ENCODE measurements around the gene PLEKHG4.

DNA sequence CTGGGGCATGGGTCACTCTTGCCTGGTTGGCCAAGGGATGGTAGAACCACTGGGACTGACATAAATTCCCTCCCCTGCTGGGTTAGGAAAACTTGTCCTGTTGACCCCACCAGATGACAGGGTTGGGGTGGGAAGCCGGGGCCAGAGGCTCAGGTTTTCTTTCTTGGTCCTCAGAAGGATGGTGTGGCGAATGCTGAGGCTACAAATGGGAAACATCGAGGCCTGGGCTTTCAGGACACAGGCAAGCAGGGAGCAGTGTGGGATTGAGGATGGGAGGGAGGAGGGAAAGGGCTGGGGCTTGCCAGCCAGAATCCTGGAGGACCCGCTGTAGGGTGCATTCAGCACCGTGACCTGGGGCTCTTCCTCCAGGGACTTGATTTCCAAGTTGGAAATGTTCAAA lies 14.5 kb upstream of the PLEKHG4 start:
- TF ChIP-seq, protein P1, sequence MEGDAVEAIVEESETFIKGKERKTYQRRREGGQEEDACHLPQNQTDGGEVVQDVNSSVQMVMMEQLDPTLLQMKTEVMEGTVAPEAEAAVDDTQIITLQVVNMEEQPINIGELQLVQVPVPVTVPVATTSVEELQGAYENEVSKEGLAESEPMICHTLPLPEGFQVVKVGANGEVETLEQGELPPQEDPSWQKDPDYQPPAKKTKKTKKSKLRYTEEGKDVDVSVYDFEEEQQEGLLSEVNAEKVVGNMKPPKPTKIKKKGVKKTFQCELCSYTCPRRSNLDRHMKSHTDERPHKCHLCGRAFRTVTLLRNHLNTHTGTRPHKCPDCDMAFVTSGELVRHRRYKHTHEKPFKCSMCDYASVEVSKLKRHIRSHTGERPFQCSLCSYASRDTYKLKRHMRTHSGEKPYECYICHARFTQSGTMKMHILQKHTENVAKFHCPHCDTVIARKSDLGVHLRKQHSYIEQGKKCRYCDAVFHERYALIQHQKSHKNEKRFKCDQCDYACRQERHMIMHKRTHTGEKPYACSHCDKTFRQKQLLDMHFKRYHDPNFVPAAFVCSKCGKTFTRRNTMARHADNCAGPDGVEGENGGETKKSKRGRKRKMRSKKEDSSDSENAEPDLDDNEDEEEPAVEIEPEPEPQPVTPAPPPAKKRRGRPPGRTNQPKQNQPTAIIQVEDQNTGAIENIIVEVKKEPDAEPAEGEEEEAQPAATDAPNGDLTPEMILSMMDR (IDR thresholded peaks at IDR 0.05), result no peak
- TF ChIP-seq EP300 (IDR thresholded peaks at IDR 0.05), result no peak
- no peak for TF ChIP-seq POLR2AphosphoS5 (IDR thresholded peaks at IDR 0.05)
- TF ChIP-seq POLR2A (IDR thresholded peaks at IDR 0.05), result no peak

All from gastroesophageal sphincter (tissue), 3 donors.